Right atrium auricular region (tissue), 2 donors: ENCODE results near the gene SLC10A3. TPM values are rescaled to one million over a fixed set of nuclear protein-coding genes. Genes with fewer than 3 reads are reported as not detected.
A peak's percentile ranks its signal among the peaks of the same experiment; 100 is the strongest.

Experiments
- DNase-seq: peaks from one replicate; pipeline ENCODE4 v3.0.0-alpha.2; 2019; ENCODE audit warnings: low spot score
- H3K27ac ChIP-seq, 2 donors: fragments of 200-600 bp; sonication (generic); 1 replicate in 1 of 2; 2 replicates in 1 of 2; pipeline ENCODE4 v1.5.1; 2016 to 2019
- H3K27me3 ChIP-seq, 2 donors: fragments of 200-600 bp; sonication (generic); one replicate each; pipeline versions ENCODE4 v1.5.1 to v1.6.0; 2017 to 2019
- H3K36me3 ChIP-seq: fragments of 200-600 bp; sonication (generic); one replicate; pipeline ENCODE4 v1.5.1; 2016
- H3K4me1 ChIP-seq, 2 donors: fragments of 200-600 bp; sonication (generic); one replicate each; pipeline versions ENCODE4 v1.5.1 to v1.6.0; 2017 to 2019
- H3K4me3 ChIP-seq, 2 donors: fragments of 200-600 bp; sonication (generic); 1 replicate in 1 of 2; 2 replicates in 1 of 2; pipeline ENCODE4 v1.5.1; 2017 to 2019; ENCODE audit warnings: mild to moderate bottlenecking in 1 of 2, moderate library complexity in 1 of 2
- H3K9me3 ChIP-seq, 2 donors: fragments of 200-600 bp; sonication (generic); one replicate each; pipeline ENCODE4 v1.5.1; 2019
- CTCF ChIP-seq, 2 donors: fragments of 200-600 bp; sonication (generic); IDR thresholded peaks; one replicate each; pipeline ENCODE4 v1.5.1; 2019; ENCODE audit warnings: antibody characterized with exemption in 2 of 2
- total RNA-seq, 2 donors: library from RNA; depleted of rRNA; stranded (reverse); fragments of >200 nt; gene quantifications; one replicate each; pipeline ENCODE4 v1.1.0, GENCODE V29; 2016

Gene SLC10A3
- total RNA-seq, 2 donors from 2014 or later = 22.2 to 22.9 TPM

GRCh38 chrX:154463611-154464220, 26.7 kb downstream of the SLC10A3 start:
- peaks cover 8% of the 10 kb centered on the region for H3K36me3 ChIP-seq
- no peak overlapping the region for H3K27ac ChIP-seq
- H3K4me1 ChIP-seq = peaks cover 0 to 5% of the 10 kb centered on the region in 2 donors
- no peaks in the 10 kb centered on the region for H3K9me3 ChIP-seq
- H3K4me3 ChIP-seq = no peak overlapping the region
- no peak for DNase-seq
- H3K27me3 ChIP-seq = no peaks in the 10 kb centered on the region
- no peak for TF ChIP-seq CTCF (IDR thresholded peaks at IDR 0.05)

- Histone ChIP-seq H3K4me1 (peaks cover 0 to 5% of the 10 kb centered on the region in 2 donors), H3K27ac (no peak overlapping the region), H3K36me3 (peaks cover 8% of the 10 kb centered on the region), H3K27me3 (no peaks in the 10 kb centered on the region), H3K4me3 (no peak overlapping the region), H3K9me3 (no peaks in the 10 kb centered on the region)
- TF ChIP-seq CTCF (IDR thresholded peaks at IDR 0.05) = no peak
- DNase-seq = no peak
Measured at GRCh38 chrX:154462396-154462795, 28.0 kb downstream of the SLC10A3 start.

GRCh38 chrX:154460326-154460725, 30.1 kb downstream of the SLC10A3 start:
- Histone ChIP-seq H3K9me3 (no peaks in the 10 kb centered on the region), H3K36me3 (peaks cover 8% of the 10 kb centered on the region), H3K4me1 (peaks cover 0 to 5% of the 10 kb centered on the region in 2 donors), H3K27ac (peak overlapping the region in 1 of 2 donors; percentile 35), H3K4me3 (no peak overlapping the region), H3K27me3 (no peaks in the 10 kb centered on the region)
- no peak for DNase-seq
- no peak for TF ChIP-seq CTCF (IDR thresholded peaks at IDR 0.05)

GRCh38 chrX:154459832-154460231, 30.6 kb downstream of the SLC10A3 start:
- H3K4me3 ChIP-seq = peak overlapping the region in 1 of 2 donors; percentile 66
- H3K27me3 ChIP-seq = no peaks in the 10 kb centered on the region
- peaks cover 8% of the 10 kb centered on the region for H3K36me3 ChIP-seq
- H3K9me3 ChIP-seq = no peaks in the 10 kb centered on the region
- peaks cover 0 to 5% of the 10 kb centered on the region in 2 donors for H3K4me1 ChIP-seq
- no peak for TF ChIP-seq CTCF (IDR thresholded peaks at IDR 0.05)
- DNase-seq = no peak
- H3K27ac ChIP-seq = peak overlapping the region; percentile 23 to 35

DNA sequence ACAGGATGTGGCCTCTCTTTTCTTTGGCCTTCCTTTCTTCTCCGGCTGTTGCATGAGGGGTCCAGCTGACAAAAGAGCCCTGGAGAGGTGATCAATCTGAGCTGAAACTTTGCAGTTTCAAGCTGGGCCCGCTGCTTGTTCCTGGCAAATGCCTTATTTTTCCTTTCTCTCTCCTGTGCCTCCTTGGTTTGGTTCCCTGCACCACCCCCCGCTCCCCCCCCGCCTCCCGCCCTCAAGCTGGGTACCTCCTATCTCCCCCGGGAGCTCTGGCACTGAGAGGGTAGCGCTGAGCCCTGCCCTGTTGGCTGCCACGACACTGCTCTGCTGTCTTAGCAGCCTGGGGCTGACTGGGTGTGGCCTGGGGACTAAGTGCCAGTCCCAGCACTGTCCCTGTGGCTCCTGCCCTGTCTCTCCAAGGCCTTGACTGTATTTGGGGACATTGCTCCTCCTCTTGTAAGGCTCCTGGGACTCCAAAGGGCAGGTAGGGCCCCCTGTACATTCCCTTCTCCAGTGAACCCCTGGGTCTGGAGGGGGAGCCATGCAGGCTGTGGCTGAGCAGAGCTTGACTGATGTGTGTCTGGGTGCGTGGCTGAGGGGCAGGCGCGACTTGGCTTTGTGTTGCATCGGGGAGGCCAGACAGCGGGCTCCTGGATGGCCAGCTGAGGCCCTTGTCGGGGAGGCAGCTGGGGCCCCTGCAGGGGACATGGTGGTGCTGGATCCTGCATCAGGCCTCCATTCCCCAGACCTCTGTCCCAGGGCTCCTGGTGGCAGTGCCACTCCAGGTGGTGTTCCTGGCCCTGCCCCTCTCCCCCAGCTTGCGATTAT, 31.3 kb downstream of the SLC10A3 start:
- H3K9me3 ChIP-seq = no peaks in the 10 kb centered on the region
- peaks cover 0 to 5% of the 10 kb centered on the region in 2 donors for H3K4me1 ChIP-seq
- peak overlapping the region; percentile 72 to 74 for H3K27ac ChIP-seq
- H3K27me3 ChIP-seq = no peaks in the 10 kb centered on the region
- TF ChIP-seq CTCF (IDR thresholded peaks at IDR 0.05) = no peak
- H3K36me3 ChIP-seq = peaks cover 8% of the 10 kb centered on the region
- H3K4me3 ChIP-seq = peak overlapping the region; percentile 38 to 66
- DNase-seq = no peak
